HepG2 (cell line): ENCODE results near the gene PRPF38B. TPM values are rescaled to one million over a fixed set of nuclear protein-coding genes. Genes with fewer than 3 reads are reported as not detected.
A peak's percentile ranks its signal among the peaks of the same experiment; 100 is the strongest.

Experiments
- ATF7-NPFF ChIP-seq: sonication (generic); formaldehyde crosslinking; IDR thresholded peaks from 2 replicates; pipeline ENCODE4 v1.8.1; 2023; ENCODE audit warnings: mild to moderate bottlenecking, low read depth, missing genetic modification reagents, moderate library complexity
- CEBPG ChIP-seq: IDR thresholded peaks from 2 replicates; pipeline ENCODE4 v1.6.1; 2016
- HOXD1 ChIP-seq: sonication (generic); formaldehyde crosslinking; IDR thresholded peaks from 2 replicates; pipeline ENCODE4 v1.5.0; 2020; ENCODE audit warnings: missing genetic modification reagents
- KDM2A ChIP-seq: sonication (generic); formaldehyde crosslinking; IDR thresholded peaks from 2 replicates; pipeline ENCODE4 v1.4.0; 2020; ENCODE audit warnings: low read depth, missing genetic modification reagents, borderline replicate concordance
- KLF16 ChIP-seq, 2 experiments: sonication (generic) in 1 of 2; formaldehyde crosslinking in 1 of 2; IDR thresholded peaks; 2 replicates each; pipeline versions ENCODE4 v1.6.1 to v1.8.0; 2016 to 2023; ENCODE audit warnings: missing genetic modification reagents in 2 of 2, missing compliant biosample characterization in 1 of 2
- KMT2A ChIP-seq: sonication (generic); formaldehyde crosslinking; IDR thresholded peaks from 2 replicates; pipeline ENCODE4 v1.4.0; 2020; ENCODE audit warnings: missing genetic modification reagents
- MXI1 ChIP-seq: IDR thresholded peaks from 3 replicates; pipeline ENCODE4 v1.6.1; 2012; ENCODE audit warnings: low read depth, low read length, inconsistent platforms, borderline replicate concordance
- NFYC ChIP-seq: IDR thresholded peaks from 2 replicates; pipeline ENCODE4 v1.6.1; 2016; ENCODE audit warnings: missing genetic modification reagents, missing compliant biosample characterization
- POLR2G ChIP-seq: fragments of 200-400 bp; formaldehyde crosslinking; IDR thresholded peaks from 2 replicates; pipeline ENCODE4 v1.6.1; 2018; ENCODE audit warnings: mild to moderate bottlenecking, low read depth, low read length, moderate library complexity
- SMAD9 ChIP-seq: sonication (generic); formaldehyde crosslinking; IDR thresholded peaks from 2 replicates; pipeline ENCODE4 v1.5.1; 2020; ENCODE audit warnings: mild to moderate bottlenecking, missing genetic modification reagents
- TBX2 ChIP-seq: sonication (generic); formaldehyde crosslinking; IDR thresholded peaks from 2 replicates; pipeline ENCODE4 v1.5.0; 2020; ENCODE audit warnings: missing genetic modification reagents, mild to moderate bottlenecking, borderline replicate concordance
- U2AF2 ChIP-seq: fragments of 200-400 bp; formaldehyde crosslinking; IDR thresholded peaks from 2 replicates; pipeline ENCODE4 v1.6.1; 2017; ENCODE audit warnings: low read depth, mild to moderate bottlenecking, low read length
- ZBTB34 ChIP-seq: sonication (generic); formaldehyde crosslinking; IDR thresholded peaks from 2 replicates; pipeline ENCODE4 v1.8.0; 2022; ENCODE audit warnings: mild to moderate bottlenecking, missing genetic modification reagents
- ZNF317 ChIP-seq: sonication (generic); formaldehyde crosslinking; IDR thresholded peaks from 2 replicates; pipeline ENCODE4 v1.5.0; 2020; ENCODE audit warnings: mild to moderate bottlenecking, missing genetic modification reagents
- ZNF446 ChIP-seq: sonication (generic); formaldehyde crosslinking; IDR thresholded peaks from 2 replicates; pipeline ENCODE4 v1.5.0; 2020; ENCODE audit warnings: mild to moderate bottlenecking, missing genetic modification reagents
- polyA plus RNA-seq, 8 experiments: library from polyadenylated mRNA; depleted of rRNA in 3 of 8; stranded (reverse) in 7 of 8; unstranded in 1 of 8; fragments of >200 nt; fragmentation: Illumina TruSeq in 4 of 8; extraction: Trizol in 4 of 8; gene quantifications; 2 replicates each; pipeline versions ENCODE4 v1.2.1 to v1.2.3, GENCODE V29; 2011 to 2016; ENCODE audit warnings: low read depth in 4 of 8, missing spikeins in 1 of 8, mixed read lengths in 1 of 8; ENCODE audit not compliant: insufficient read depth in 1 of 8
- total RNA-seq, 5 experiments: library from RNA; depleted of rRNA; stranded (reverse); fragments of >200 nt; fragmentation: Illumina TruSeq; extraction: Trizol; gene quantifications; 2 replicates each; pipeline ENCODE4 v1.2.3, GENCODE V29; 2016; ENCODE audit warnings: low read depth in 1 of 5
- TF ChIP-seq, protein P1 (sequence below): IDR thresholded peaks from 2 replicates; pipeline ENCODE4 v1.6.1; 2018; ENCODE audit warnings: missing genetic modification reagents, mild to moderate bottlenecking, missing compliant biosample characterization
- TF ChIP-seq, protein P2 (sequence below): sonication (generic); formaldehyde crosslinking; IDR thresholded peaks from 2 replicates; pipeline ENCODE4 v1.5.0; 2020; ENCODE audit warnings: missing genetic modification reagents
- TF ChIP-seq, protein P3 (sequence below): sonication (generic); formaldehyde crosslinking; IDR thresholded peaks from 2 replicates; pipeline ENCODE4 v1.8.0; 2023; ENCODE audit warnings: mild to moderate bottlenecking, missing genetic modification reagents
- TF ChIP-seq, protein P4 (sequence below): sonication (generic); formaldehyde crosslinking; conservative IDR thresholded peaks from 2 replicates; pipeline ENCODE4 v1.5.0; 2020; ENCODE audit warnings: missing genetic modification reagents

Gene PRPF38B
- total and polyA plus RNA-seq, 2 of the 13 experiments (the other 11 are each of a cell fraction or from before 2014, with no cell fraction given), result 25.7 to 29.7 TPM

GRCh38 chr1:108691942-108692723 is at the start of gene PRPF38B (continued):
- TF ChIP-seq ATF7-NPFF (CRISPR knock-in tag) (peak; percentile 75; the same call in 1 of the 2 replicates), NFYC (CRISPR knock-in tag) (peak; percentile 88), ZBTB34 (CRISPR knock-in tag) (0 out of 2 replicates have a peak, but pooled peaks have one; percentile 19), U2AF2 (no peak), POLR2G (peak; percentile 97), ZNF317 (CRISPR knock-in tag) (peak; percentile 68; the same call in 1 of the 2 replicates), KLF16 (CRISPR knock-in tag; IDR thresholded peaks at IDR 0.05) (peak in 1 of 2 experiments; percentile 80; a peak in 2 of 4 replicates), KDM2A (CRISPR knock-in tag) (peak; percentile 82; the same call in 1 of the 2 replicates), MXI1 (peak; percentile 54; the same call in 1 of the 3 replicates), CEBPG (CRISPR knock-in tag) (peak; percentile 12; the same call in 1 of the 2 replicates), HOXD1 (peak; percentile 55; the same call in 1 of the 2 replicates), TBX2 (peak; percentile 75; the same call in 1 of the 2 replicates), SMAD9 (CRISPR knock-in tag) (0 out of 2 replicates have a peak, but pooled peaks have one; percentile 5), KMT2A (CRISPR knock-in tag) (peak; percentile 85), ZNF446 (CRISPR knock-in tag) (0 out of 2 replicates have a peak, but pooled peaks have one; percentile 25)
- TF ChIP-seq, protein P1, sequence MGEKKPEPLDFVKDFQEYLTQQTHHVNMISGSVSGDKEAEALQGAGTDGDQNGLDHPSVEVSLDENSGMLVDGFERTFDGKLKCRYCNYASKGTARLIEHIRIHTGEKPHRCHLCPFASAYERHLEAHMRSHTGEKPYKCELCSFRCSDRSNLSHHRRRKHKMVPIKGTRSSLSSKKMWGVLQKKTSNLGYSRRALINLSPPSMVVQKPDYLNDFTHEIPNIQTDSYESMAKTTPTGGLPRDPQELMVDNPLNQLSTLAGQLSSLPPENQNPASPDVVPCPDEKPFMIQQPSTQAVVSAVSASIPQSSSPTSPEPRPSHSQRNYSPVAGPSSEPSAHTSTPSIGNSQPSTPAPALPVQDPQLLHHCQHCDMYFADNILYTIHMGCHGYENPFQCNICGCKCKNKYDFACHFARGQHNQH (CRISPR knock-in tag), result peak; percentile 48; the same call in 1 of the 2 replicates
- TF ChIP-seq, protein P2, sequence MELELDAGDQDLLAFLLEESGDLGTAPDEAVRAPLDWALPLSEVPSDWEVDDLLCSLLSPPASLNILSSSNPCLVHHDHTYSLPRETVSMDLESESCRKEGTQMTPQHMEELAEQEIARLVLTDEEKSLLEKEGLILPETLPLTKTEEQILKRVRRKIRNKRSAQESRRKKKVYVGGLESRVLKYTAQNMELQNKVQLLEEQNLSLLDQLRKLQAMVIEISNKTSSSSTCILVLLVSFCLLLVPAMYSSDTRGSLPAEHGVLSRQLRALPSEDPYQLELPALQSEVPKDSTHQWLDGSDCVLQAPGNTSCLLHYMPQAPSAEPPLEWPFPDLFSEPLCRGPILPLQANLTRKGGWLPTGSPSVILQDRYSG, result peak; percentile 85; the same call in 1 of the 2 replicates
- TF ChIP-seq, protein P3, sequence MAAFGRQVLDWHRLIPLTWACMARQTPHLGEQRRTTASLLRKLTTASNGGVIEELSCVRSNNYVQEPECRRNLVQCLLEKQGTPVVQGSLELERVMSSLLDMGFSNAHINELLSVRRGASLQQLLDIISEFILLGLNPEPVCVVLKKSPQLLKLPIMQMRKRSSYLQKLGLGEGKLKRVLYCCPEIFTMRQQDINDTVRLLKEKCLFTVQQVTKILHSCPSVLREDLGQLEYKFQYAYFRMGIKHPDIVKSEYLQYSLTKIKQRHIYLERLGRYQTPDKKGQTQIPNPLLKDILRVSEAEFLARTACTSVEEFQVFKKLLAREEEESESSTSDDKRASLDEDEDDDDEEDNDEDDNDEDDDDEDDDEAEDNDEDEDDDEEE, result 0 out of 2 replicates have a peak, but pooled peaks have one; percentile 72
- TF ChIP-seq, protein P4, sequence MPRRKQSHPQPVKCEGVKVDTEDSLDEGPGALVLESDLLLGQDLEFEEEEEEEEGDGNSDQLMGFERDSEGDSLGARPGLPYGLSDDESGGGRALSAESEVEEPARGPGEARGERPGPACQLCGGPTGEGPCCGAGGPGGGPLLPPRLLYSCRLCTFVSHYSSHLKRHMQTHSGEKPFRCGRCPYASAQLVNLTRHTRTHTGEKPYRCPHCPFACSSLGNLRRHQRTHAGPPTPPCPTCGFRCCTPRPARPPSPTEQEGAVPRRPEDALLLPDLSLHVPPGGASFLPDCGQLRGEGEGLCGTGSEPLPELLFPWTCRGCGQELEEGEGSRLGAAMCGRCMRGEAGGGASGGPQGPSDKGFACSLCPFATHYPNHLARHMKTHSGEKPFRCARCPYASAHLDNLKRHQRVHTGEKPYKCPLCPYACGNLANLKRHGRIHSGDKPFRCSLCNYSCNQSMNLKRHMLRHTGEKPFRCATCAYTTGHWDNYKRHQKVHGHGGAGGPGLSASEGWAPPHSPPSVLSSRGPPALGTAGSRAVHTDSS (CRISPR knock-in tag), result no peak
